ENCODE measurements around the gene B3GLCT. TPM values are rescaled to one million over a fixed set of nuclear protein-coding genes. Genes with fewer than 3 reads are reported as not detected.

Gene B3GLCT
- total and polyA plus RNA-seq, 9 donors: 4.1 to 10.8 (median 7.9) TPM

DNA sequence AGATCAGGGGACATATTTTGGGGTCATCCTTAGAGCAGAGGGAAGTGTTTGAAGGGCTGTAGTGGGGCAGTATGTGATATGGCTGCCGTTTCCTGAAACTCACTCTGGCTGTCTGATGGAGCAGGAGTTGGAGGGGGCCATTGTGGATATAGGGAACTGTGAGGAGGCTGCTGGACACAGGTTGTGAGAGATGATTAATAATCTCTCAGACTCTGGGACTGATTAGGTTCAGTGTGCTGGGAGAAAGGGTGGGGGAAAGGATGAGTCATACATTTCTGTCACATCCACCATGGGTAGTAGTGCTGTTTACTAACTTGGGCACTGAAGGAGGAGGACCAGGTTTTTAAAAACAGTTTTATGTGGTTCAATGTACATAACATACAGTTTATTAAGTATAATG lies 4.8 kb downstream of the B3GLCT start:
- H3K27me3 ChIP-seq: no peaks in the 10 kb centered on the region
- no peak overlapping the region for H3K4me3 ChIP-seq
- H3K4me1 ChIP-seq (ENCODE audit: insufficient read depth): peaks cover 8% of the 10 kb centered on the region
- H3K36me3 ChIP-seq: no peaks in the 10 kb centered on the region
- WGBS, 3 donors: 82 to 91% (median 88%) methylated on average over 1 of the region's 1 CpG
- no peak for DNase-seq
- no peaks in the 10 kb centered on the region for H3K9me3 ChIP-seq
- TF ChIP-seq, protein P1, sequence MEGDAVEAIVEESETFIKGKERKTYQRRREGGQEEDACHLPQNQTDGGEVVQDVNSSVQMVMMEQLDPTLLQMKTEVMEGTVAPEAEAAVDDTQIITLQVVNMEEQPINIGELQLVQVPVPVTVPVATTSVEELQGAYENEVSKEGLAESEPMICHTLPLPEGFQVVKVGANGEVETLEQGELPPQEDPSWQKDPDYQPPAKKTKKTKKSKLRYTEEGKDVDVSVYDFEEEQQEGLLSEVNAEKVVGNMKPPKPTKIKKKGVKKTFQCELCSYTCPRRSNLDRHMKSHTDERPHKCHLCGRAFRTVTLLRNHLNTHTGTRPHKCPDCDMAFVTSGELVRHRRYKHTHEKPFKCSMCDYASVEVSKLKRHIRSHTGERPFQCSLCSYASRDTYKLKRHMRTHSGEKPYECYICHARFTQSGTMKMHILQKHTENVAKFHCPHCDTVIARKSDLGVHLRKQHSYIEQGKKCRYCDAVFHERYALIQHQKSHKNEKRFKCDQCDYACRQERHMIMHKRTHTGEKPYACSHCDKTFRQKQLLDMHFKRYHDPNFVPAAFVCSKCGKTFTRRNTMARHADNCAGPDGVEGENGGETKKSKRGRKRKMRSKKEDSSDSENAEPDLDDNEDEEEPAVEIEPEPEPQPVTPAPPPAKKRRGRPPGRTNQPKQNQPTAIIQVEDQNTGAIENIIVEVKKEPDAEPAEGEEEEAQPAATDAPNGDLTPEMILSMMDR (IDR thresholded peaks at IDR 0.05): no peak
- TF ChIP-seq EP300 (IDR thresholded peaks at IDR 0.05): no peak
- no peak for TF ChIP-seq POLR2A (IDR thresholded peaks at IDR 0.05)
- intact Hi-C loops (cut with DNase I): no loop called here
- H3K27ac ChIP-seq: no peak overlapping the region

DNA sequence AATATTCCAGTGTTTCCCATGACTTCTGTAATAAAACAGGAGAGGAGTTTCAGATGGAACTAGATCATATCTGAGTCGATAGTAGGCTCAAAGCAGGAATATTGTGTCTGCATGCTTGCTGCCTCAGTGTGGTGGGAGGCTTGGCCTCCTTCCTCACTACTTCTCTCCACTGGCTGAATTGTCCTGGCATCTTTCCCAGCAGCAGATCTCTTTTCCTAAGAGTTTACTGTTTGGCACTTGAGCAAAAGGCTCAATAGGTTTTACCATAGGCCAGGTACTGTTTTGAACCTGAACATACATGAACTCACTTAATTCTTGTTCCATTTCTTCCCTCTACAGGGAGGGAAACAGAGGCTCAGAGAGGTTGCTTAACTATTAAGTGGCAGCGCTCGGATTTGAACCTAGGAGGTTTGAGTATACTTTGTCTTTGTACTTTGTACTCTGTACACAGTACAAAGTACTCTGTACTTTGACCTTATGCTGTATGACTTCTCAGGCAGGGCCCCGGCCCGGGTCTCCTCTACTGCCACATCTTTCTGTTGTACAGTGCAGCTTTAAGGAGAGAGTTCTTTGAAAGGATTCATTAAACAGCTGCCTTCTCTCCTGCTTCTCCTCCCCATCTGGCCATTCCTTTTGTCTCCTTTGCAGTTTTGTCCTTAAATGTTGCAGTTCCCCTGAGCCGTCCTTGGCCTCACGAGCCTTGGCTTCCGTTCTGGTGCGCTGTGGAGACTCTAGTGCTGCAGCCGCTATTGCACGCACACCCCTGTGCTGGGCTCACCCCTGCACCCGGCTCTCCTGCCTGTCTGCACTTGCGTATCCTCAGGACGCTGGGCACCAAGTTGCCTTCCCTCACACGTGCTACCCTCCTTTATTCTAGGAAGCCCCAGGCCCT lies 8.1 kb downstream of the B3GLCT start:
- 14 to 16% (median 16%) methylated on average over 15 of the region's 15 CpGs for WGBS, 3 donors
- H3K27ac ChIP-seq: no peak overlapping the region

DNA sequence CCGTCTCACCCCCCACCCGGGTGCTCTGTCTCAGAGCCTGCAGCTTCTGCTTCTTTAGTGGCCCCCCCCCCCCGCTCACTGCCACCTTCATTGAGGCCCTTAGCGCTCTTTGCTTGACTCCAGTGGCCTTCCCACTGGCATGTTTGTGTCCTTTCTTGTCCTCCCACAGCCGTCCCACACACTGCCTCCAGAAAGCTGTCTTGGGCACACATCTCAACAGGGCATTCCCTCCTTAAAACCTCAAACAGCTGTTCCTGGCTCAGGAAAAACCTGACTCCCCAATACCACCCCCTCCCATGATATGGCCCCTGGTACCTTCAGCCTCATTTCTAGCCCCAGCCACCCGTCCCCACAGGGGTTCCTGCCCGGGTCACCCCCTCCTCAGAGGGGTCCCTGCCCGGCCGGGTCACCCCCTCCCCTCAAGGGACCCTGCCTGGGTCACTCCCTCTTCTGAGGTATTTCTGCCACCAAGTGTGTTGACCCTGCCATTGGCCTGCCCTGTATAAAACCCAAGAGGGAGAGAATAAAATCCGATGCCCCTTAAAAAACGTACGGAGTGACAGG lies 8.9 kb downstream of the B3GLCT start:
- no peaks in the 10 kb centered on the region for H3K9me3 ChIP-seq
- H3K27me3 ChIP-seq: no peaks in the 10 kb centered on the region
- intact Hi-C loops (cut with DNase I): no loop called here
- no peak overlapping the region for H3K4me3 ChIP-seq
- 36 to 41% (median 38%) methylated on average over 12 of the region's 12 CpGs for WGBS, 3 donors
- peak overlapping the region in 1 of 2 donors; percentile 15 for H3K27ac ChIP-seq
- TF ChIP-seq POLR2A (IDR thresholded peaks at IDR 0.05) (no peak), EP300 (IDR thresholded peaks at IDR 0.05) (no peak)
- TF ChIP-seq, protein P1 (IDR thresholded peaks at IDR 0.05): no peak
- H3K4me1 ChIP-seq (ENCODE audit: insufficient read depth): peaks cover 6% of the 10 kb centered on the region
- no peaks in the 10 kb centered on the region for H3K36me3 ChIP-seq
- no peak for DNase-seq

More for the DNA sequence above, 8.1 kb downstream of the B3GLCT start:
- intact Hi-C loops (cut with DNase I): no loop called here
- Histone ChIP-seq H3K27me3 (no peaks in the 10 kb centered on the region), H3K4me3 (no peak overlapping the region), H3K36me3 (no peaks in the 10 kb centered on the region), H3K9me3 (no peaks in the 10 kb centered on the region), H3K4me1 (ENCODE audit: insufficient read depth) (peaks cover 6% of the 10 kb centered on the region)
- TF ChIP-seq POLR2A (IDR thresholded peaks at IDR 0.05) (no peak), EP300 (IDR thresholded peaks at IDR 0.05) (no peak)
- TF ChIP-seq, protein P1 (IDR thresholded peaks at IDR 0.05): no peak
- peak; percentile 57 to 75 (median 63) for DNase-seq

DNA sequence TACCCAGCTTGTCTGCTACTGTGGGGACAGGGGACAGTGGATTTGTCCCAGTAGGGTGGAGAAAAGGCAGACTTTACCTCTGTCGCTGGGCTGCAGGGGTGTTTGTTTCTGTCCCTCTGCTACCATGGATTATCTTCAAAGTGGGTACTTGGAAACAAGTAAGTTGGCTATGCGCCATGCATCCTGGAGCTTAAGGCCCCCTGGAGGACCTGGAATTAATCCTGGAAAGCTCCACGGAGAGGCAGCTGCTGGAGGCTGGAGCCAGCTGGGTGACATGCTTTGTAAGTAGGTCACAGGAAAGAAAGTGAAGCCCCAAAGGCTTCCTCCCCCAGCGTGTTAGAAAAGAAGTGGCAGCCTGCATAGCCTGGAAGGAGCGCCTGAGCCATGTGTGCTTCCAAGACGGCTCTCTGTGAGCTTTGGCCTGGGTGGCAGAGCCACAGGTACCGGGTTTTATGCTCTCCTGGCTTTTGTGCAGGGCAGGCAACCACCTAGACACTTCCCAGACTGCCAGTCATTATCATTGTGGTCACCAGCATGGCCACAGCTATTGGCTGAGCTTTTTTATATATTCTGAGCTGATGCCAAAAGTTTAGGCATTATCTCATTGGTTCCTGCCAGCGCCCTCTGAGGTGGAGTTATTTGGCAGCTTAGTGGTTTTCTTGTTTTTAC lies 9.5 kb downstream of the B3GLCT start:
- no peaks in the 10 kb centered on the region for H3K27me3 ChIP-seq
- H3K36me3 ChIP-seq: no peaks in the 10 kb centered on the region
- peaks cover 6% of the 10 kb centered on the region for H3K4me1 ChIP-seq (ENCODE audit: insufficient read depth)
- DNase-seq: peak; percentile 37 to 53 (median 42)
- no peak overlapping the region for H3K4me3 ChIP-seq
- TF ChIP-seq, protein P1 (IDR thresholded peaks at IDR 0.05): no peak
- TF ChIP-seq EP300 (IDR thresholded peaks at IDR 0.05) (no peak), POLR2A (IDR thresholded peaks at IDR 0.05) (no peak)
- H3K9me3 ChIP-seq: no peaks in the 10 kb centered on the region
- intact Hi-C loops (cut with DNase I): no loop called here
- H3K27ac ChIP-seq: peak overlapping the region in 1 of 2 donors; percentile 15
- 15 to 17% (median 17%) methylated on average over 8 of the region's 8 CpGs for WGBS, 3 donors

All from ovary (tissue), 9 donors.